HEK293 (cell line): ENCODE measurements around the gene FSTL4.

Source experiments
- GLI4 ChIP-seq: fragments of 450-650 bp; formaldehyde crosslinking; IDR thresholded peaks from 2 replicates; pipeline ENCODE4 v1.5.1; 2016; ENCODE audit warnings: missing biosample characterization, missing genetic modification characterization
- HOXC10 ChIP-seq: sonication (generic); formaldehyde crosslinking; IDR thresholded peaks from 2 replicates; pipeline ENCODE4 v1.8.1; 2023; ENCODE audit warnings: mild to moderate bottlenecking, missing genetic modification reagents
- MZF1 ChIP-seq: fragments of 450-650 bp; formaldehyde crosslinking; IDR thresholded peaks from 2 replicates; pipeline ENCODE4 v1.5.1; 2017; ENCODE audit warnings: missing biosample characterization, missing genetic modification characterization, borderline replicate concordance
- OSR2 ChIP-seq: fragments of 450-650 bp; formaldehyde crosslinking; IDR thresholded peaks from 2 replicates; pipeline ENCODE4 v1.5.1; 2016; ENCODE audit warnings: missing biosample characterization, missing genetic modification characterization
- PRDM1 ChIP-seq: fragments of 450-650 bp; formaldehyde crosslinking; IDR thresholded peaks from 2 replicates; pipeline ENCODE4; 2016; ENCODE audit warnings: missing biosample characterization, missing genetic modification characterization
- SCRT2 ChIP-seq: fragments of 450-650 bp; formaldehyde crosslinking; IDR thresholded peaks from 2 replicates; pipeline ENCODE4 v1.5.1; 2016; ENCODE audit warnings: missing biosample characterization, missing genetic modification characterization
- SP7 ChIP-seq: fragments of 450-650 bp; formaldehyde crosslinking; IDR thresholded peaks from 2 replicates; pipeline ENCODE4 v1.5.1; 2016; ENCODE audit warnings: missing biosample characterization, missing genetic modification characterization
- TCF7L2 ChIP-seq: IDR thresholded peaks from 2 replicates; pipeline ENCODE4 v1.6.1; 2011; ENCODE audit warnings: low read depth, mild to moderate bottlenecking, inconsistent platforms, low read length, moderate library complexity, borderline replicate concordance
- YY1 ChIP-seq: fragments of 450-650 bp; formaldehyde crosslinking; IDR thresholded peaks from 2 replicates; pipeline ENCODE4 v1.5.1; 2018; ENCODE audit warnings: missing biosample characterization, missing genetic modification characterization
- ZBTB21 ChIP-seq: fragments of 450-650 bp; formaldehyde crosslinking; IDR thresholded peaks from 2 replicates; pipeline ENCODE4 v1.5.1; 2017; ENCODE audit warnings: missing biosample characterization, missing genetic modification characterization
- ZEB2 ChIP-seq: fragments of 450-650 bp; formaldehyde crosslinking; IDR thresholded peaks from 2 replicates; pipeline ENCODE4 v1.5.1; 2016; ENCODE audit warnings: missing biosample characterization, missing genetic modification characterization
- ZNF114 ChIP-seq: fragments of 450-650 bp; formaldehyde crosslinking; IDR thresholded peaks from 2 replicates; pipeline ENCODE4 v1.5.0; 2017; ENCODE audit warnings: missing biosample characterization, missing genetic modification characterization
- ZNF16 ChIP-seq: fragments of 450-650 bp; formaldehyde crosslinking; IDR thresholded peaks from 2 replicates; pipeline ENCODE4 v1.5.1; 2016; ENCODE audit warnings: low read depth, missing biosample characterization, missing genetic modification characterization
- ZNF184 ChIP-seq: fragments of 450-650 bp; IDR thresholded peaks from 2 replicates; pipeline ENCODE4 v1.5.1; 2018; ENCODE audit warnings: missing biosample characterization, mild to moderate bottlenecking, missing genetic modification characterization
- ZNF19 ChIP-seq: fragments of 450-650 bp; formaldehyde crosslinking; IDR thresholded peaks from 2 replicates; pipeline ENCODE4; 2016; ENCODE audit warnings: missing biosample characterization, missing genetic modification characterization, low read depth
- ZNF23 ChIP-seq: fragments of 450-650 bp; formaldehyde crosslinking; IDR thresholded peaks from 2 replicates; pipeline ENCODE4 v1.5.1; 2016; ENCODE audit warnings: missing biosample characterization, missing genetic modification characterization, borderline replicate concordance
- ZNF248 ChIP-seq: fragments of 450-650 bp; formaldehyde crosslinking; IDR thresholded peaks from 2 replicates; pipeline ENCODE4 v1.5.1; 2017; ENCODE audit warnings: missing biosample characterization, missing genetic modification characterization
- ZNF341 ChIP-seq: fragments of 450-650 bp; formaldehyde crosslinking; IDR thresholded peaks from 2 replicates; pipeline ENCODE4; 2016; ENCODE audit warnings: low read depth, missing biosample characterization, missing genetic modification characterization
- ZNF350 ChIP-seq: fragments of 450-650 bp; formaldehyde crosslinking; IDR thresholded peaks from 2 replicates; pipeline ENCODE4 v1.5.0; 2017; ENCODE audit warnings: missing biosample characterization, mild to moderate bottlenecking, missing genetic modification characterization
- ZNF366 ChIP-seq: fragments of 450-650 bp; formaldehyde crosslinking; conservative IDR thresholded peaks from 2 replicates; pipeline ENCODE4 v1.5.1; 2016; ENCODE audit warnings: missing biosample characterization, missing genetic modification characterization
- ZNF426 ChIP-seq: fragments of 450-650 bp; formaldehyde crosslinking; IDR thresholded peaks from 2 replicates; pipeline ENCODE4 v1.5.1; 2017; ENCODE audit warnings: missing biosample characterization, missing genetic modification characterization, mild to moderate bottlenecking, inconsistent platforms, moderate library complexity
- ZNF514 ChIP-seq: fragments of 450-650 bp; formaldehyde crosslinking; IDR thresholded peaks from 2 replicates; pipeline ENCODE4 v1.5.1; 2016; ENCODE audit warnings: missing biosample characterization, missing genetic modification characterization
- ZNF521 ChIP-seq: fragments of 450-650 bp; formaldehyde crosslinking; IDR thresholded peaks from 2 replicates; pipeline ENCODE4 v1.5.1; 2017; ENCODE audit warnings: missing biosample characterization, mild to moderate bottlenecking, missing genetic modification characterization
- ZNF530 ChIP-seq: fragments of 450-650 bp; formaldehyde crosslinking; IDR thresholded peaks from 2 replicates; pipeline ENCODE4 v1.5.1; 2016; ENCODE audit warnings: low read depth, missing biosample characterization, missing genetic modification characterization
- ZNF544 ChIP-seq: fragments of 450-650 bp; formaldehyde crosslinking; IDR thresholded peaks from 2 replicates; pipeline ENCODE4 v1.5.0; 2017; ENCODE audit warnings: missing biosample characterization, missing genetic modification characterization
- ZNF610 ChIP-seq: fragments of 450-650 bp; formaldehyde crosslinking; IDR thresholded peaks from 2 replicates; pipeline ENCODE4 v1.5.1; 2016; ENCODE audit warnings: missing biosample characterization, missing genetic modification characterization, borderline replicate concordance
- ZNF623 ChIP-seq: fragments of 450-650 bp; formaldehyde crosslinking; IDR thresholded peaks from 2 replicates; pipeline ENCODE4 v1.5.1; 2016; ENCODE audit warnings: missing biosample characterization, missing genetic modification characterization
- ZNF658 ChIP-seq: fragments of 450-650 bp; formaldehyde crosslinking; IDR thresholded peaks from 2 replicates; pipeline ENCODE4; 2016; ENCODE audit warnings: missing biosample characterization, missing genetic modification characterization
- ZNF660 ChIP-seq: fragments of 450-650 bp; IDR thresholded peaks from 2 replicates; pipeline ENCODE4 v1.5.1; 2018; ENCODE audit warnings: missing biosample characterization, mild to moderate bottlenecking, missing genetic modification characterization
- ZNF76 ChIP-seq: fragments of 450-650 bp; formaldehyde crosslinking; IDR thresholded peaks from 2 replicates; pipeline ENCODE4; 2016; ENCODE audit warnings: low read depth, missing biosample characterization, missing genetic modification characterization, borderline replicate concordance
- ZSCAN30 ChIP-seq: fragments of 450-650 bp; IDR thresholded peaks from 2 replicates; pipeline ENCODE4 v1.5.1; 2018; ENCODE audit warnings: missing biosample characterization, mild to moderate bottlenecking, missing genetic modification characterization, moderate library complexity
- TF ChIP-seq, protein P1 (sequence below): fragments of 450-650 bp; formaldehyde crosslinking; IDR thresholded peaks from 2 replicates; pipeline ENCODE4 v1.5.1; 2017; ENCODE audit warnings: missing biosample characterization, missing genetic modification characterization
- TF ChIP-seq, protein P2 (sequence below): fragments of 450-650 bp; formaldehyde crosslinking; IDR thresholded peaks from 2 replicates; pipeline ENCODE4 v1.5.1; 2017; ENCODE audit warnings: missing biosample characterization, mild to moderate bottlenecking, missing genetic modification characterization, moderate library complexity
- TF ChIP-seq, protein P3 (sequence below): fragments of 450-650 bp; formaldehyde crosslinking; IDR thresholded peaks from 2 replicates; pipeline ENCODE4 v1.5.1; 2017; ENCODE audit warnings: missing biosample characterization, missing genetic modification characterization
- TF ChIP-seq, protein P4 (sequence below): fragments of 450-650 bp; formaldehyde crosslinking; IDR thresholded peaks from 2 replicates; pipeline ENCODE4 v1.5.1; 2016; ENCODE audit warnings: missing biosample characterization, missing genetic modification characterization
- TF ChIP-seq, protein P5 (sequence below): fragments of 450-650 bp; formaldehyde crosslinking; IDR thresholded peaks from 2 replicates; pipeline ENCODE4 v1.5.1; 2017; ENCODE audit warnings: missing biosample characterization, missing genetic modification characterization

Gene FSTL4

DNA sequence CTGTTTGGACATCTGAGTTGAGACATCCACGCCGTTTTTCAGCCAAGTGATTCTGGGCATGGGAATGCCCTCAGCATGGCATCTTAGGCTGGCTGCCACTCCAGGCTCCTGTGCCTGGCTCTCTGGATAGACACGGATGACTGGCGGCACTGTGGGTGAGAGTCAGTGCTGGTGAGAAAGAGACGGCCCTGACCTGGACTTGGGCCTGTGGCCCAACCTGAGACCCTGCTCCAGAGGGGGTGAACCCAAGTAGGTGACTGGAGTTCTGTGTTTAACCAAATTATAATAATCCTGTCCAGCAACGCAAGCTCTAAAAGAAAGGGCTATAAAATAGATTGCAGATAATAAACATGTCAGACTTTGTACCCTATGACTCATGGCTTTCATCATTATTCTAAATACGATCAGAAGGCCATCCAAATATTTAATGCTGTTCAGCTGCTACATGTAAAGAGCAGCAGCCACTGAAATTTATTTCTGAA lies 386.6 kb downstream of the FSTL4 start (continued):
- no peak for TF ChIP-seq ZNF544 (tag by site-specific recombination)
- TF ChIP-seq OSR2 (tag by site-specific recombination): peak; percentile 60; the same call in 1 of the 2 replicates
- TF ChIP-seq, protein P1, sequence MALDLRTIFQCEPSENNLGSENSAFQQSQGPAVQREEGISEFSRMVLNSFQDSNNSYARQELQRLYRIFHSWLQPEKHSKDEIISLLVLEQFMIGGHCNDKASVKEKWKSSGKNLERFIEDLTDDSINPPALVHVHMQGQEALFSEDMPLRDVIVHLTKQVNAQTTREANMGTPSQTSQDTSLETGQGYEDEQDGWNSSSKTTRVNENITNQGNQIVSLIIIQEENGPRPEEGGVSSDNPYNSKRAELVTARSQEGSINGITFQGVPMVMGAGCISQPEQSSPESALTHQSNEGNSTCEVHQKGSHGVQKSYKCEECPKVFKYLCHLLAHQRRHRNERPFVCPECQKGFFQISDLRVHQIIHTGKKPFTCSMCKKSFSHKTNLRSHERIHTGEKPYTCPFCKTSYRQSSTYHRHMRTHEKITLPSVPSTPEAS: no peak
- TF ChIP-seq, protein P2, sequence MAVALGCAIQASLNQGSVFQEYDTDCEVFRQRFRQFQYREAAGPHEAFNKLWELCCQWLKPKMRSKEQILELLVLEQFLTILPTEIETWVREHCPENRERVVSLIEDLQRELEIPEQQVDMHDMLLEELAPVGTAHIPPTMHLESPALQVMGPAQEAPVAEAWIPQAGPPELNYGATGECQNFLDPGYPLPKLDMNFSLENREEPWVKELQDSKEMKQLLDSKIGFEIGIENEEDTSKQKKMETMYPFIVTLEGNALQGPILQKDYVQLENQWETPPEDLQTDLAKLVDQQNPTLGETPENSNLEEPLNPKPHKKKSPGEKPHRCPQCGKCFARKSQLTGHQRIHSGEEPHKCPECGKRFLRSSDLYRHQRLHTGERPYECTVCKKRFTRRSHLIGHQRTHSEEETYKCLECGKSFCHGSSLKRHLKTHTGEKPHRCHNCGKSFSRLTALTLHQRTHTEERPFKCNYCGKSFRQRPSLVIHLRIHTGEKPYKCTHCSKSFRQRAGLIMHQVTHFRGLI (tag by site-specific recombination): no peak
- 0 out of 2 replicates have a peak, but pooled peaks have one; percentile 13 for TF ChIP-seq ZSCAN30
- no peak for TF ChIP-seq ZNF341 (tag by site-specific recombination)
- TF ChIP-seq ZNF610: no peak
- peak; percentile 75 for TF ChIP-seq ZEB2 (tag by site-specific recombination)
- TF ChIP-seq ZNF16 (tag by site-specific recombination): no peak
- TF ChIP-seq ZNF350 (tag by site-specific recombination): no peak
- TF ChIP-seq ZNF76: no peak
- TF ChIP-seq, protein P3, sequence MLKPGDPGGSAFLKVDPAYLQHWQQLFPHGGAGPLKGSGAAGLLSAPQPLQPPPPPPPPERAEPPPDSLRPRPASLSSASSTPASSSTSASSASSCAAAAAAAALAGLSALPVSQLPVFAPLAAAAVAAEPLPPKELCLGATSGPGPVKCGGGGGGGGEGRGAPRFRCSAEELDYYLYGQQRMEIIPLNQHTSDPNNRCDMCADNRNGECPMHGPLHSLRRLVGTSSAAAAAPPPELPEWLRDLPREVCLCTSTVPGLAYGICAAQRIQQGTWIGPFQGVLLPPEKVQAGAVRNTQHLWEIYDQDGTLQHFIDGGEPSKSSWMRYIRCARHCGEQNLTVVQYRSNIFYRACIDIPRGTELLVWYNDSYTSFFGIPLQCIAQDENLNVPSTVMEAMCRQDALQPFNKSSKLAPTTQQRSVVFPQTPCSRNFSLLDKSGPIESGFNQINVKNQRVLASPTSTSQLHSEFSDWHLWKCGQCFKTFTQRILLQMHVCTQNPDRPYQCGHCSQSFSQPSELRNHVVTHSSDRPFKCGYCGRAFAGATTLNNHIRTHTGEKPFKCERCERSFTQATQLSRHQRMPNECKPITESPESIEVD (tag by site-specific recombination): peak; percentile 53
- no peak for TF ChIP-seq ZNF426 (tag by site-specific recombination)
- TF ChIP-seq ZNF521 (tag by site-specific recombination): no peak
- no peak for TF ChIP-seq TCF7L2
- no peak for TF ChIP-seq PRDM1
- no peak for TF ChIP-seq GLI4 (tag by site-specific recombination)
- TF ChIP-seq ZNF658 (tag by site-specific recombination): no peak
- no peak for TF ChIP-seq ZNF623 (tag by site-specific recombination)
- TF ChIP-seq, protein P4, sequence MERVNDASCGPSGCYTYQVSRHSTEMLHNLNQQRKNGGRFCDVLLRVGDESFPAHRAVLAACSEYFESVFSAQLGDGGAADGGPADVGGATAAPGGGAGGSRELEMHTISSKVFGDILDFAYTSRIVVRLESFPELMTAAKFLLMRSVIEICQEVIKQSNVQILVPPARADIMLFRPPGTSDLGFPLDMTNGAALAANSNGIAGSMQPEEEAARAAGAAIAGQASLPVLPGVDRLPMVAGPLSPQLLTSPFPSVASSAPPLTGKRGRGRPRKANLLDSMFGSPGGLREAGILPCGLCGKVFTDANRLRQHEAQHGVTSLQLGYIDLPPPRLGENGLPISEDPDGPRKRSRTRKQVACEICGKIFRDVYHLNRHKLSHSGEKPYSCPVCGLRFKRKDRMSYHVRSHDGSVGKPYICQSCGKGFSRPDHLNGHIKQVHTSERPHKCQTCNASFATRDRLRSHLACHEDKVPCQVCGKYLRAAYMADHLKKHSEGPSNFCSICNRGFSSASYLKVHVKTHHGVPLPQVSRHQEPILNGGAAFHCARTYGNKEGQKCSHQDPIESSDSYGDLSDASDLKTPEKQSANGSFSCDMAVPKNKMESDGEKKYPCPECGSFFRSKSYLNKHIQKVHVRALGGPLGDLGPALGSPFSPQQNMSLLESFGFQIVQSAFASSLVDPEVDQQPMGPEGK: 0 out of 2 replicates have a peak, but pooled peaks have one; percentile 16
- TF ChIP-seq ZNF114 (tag by site-specific recombination): no peak
- no peak for TF ChIP-seq YY1 (tag by site-specific recombination)
- peak; percentile 67 for TF ChIP-seq ZNF660
- TF ChIP-seq ZNF366 (tag by site-specific recombination): peak; percentile 47; the same call in 1 of the 2 replicates
- no peak for TF ChIP-seq HOXC10 (CRISPR knock-in tag)
- no peak for TF ChIP-seq MZF1 (tag by site-specific recombination)
- TF ChIP-seq, protein P5, sequence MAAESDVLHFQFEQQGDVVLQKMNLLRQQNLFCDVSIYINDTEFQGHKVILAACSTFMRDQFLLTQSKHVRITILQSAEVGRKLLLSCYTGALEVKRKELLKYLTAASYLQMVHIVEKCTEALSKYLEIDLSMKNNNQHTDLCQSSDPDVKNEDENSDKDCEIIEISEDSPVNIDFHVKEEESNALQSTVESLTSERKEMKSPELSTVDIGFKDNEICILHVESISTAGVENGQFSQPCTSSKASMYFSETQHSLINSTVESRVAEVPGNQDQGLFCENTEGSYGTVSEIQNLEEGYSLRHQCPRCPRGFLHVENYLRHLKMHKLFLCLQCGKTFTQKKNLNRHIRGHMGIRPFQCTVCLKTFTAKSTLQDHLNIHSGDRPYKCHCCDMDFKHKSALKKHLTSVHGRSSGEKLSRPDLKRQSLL (tag by site-specific recombination): no peak
- 0 out of 2 replicates have a peak, but pooled peaks have one; percentile 35 for TF ChIP-seq ZNF184
- TF ChIP-seq ZNF23 (tag by site-specific recombination): no peak
- TF ChIP-seq ZNF514 (tag by site-specific recombination): no peak
- no peak for TF ChIP-seq ZNF530 (tag by site-specific recombination)
- TF ChIP-seq SCRT2 (tag by site-specific recombination): no peak
- peak; percentile 51; the same call in 1 of the 2 replicates for TF ChIP-seq SP7 (tag by site-specific recombination)
- TF ChIP-seq ZNF19 (tag by site-specific recombination): no peak
- no peak for TF ChIP-seq ZNF248 (tag by site-specific recombination)
- TF ChIP-seq ZBTB21: peak; percentile 56; the same call in 1 of the 2 replicates
